Kidney (tissue), 14 donors: ENCODE results near the gene CEBPE. TPM values are rescaled to one million over a fixed set of nuclear protein-coding genes. Genes with fewer than 3 reads are reported as not detected.

ENCODE experiments used
- DNase-seq, 5 donors: peaks; one replicate each; pipeline ENCODE4 v3.0.0-alpha.2; 2013 to 2020
- FAIRE-seq: peaks from 2 replicates; lab custom pipeline; 2012; peaks lifted over from hg19 to GRCh38; lab: Jason Lieb, UNC
- H3K27ac ChIP-seq, 2 donors: one replicate each; pipeline ENCODE4 v1.7.0; 2013; ENCODE audit warnings: low read depth in 2 of 2, low read length in 2 of 2, inconsistent platforms in 1 of 2
- H3K27me3 ChIP-seq: one replicate; pipeline ENCODE4 v1.7.1; 2013; ENCODE audit warnings: low read length, inconsistent platforms; ENCODE audit not compliant: control insufficient read depth, insufficient read depth
- H3K36me3 ChIP-seq, 3 donors: one replicate each; pipeline versions ENCODE4 v1.7.0 to v1.7.1; 2013; ENCODE audit warnings: low read length in 3 of 3, control low read depth in 1 of 3, inconsistent platforms in 1 of 3; ENCODE audit not compliant: insufficient read depth in 3 of 3, control insufficient read depth in 2 of 3
- H3K4me1 ChIP-seq, 3 donors: one replicate each; pipeline versions ENCODE4 v1.7.0 to v1.7.1; 2013; ENCODE audit warnings: low read length in 3 of 3, inconsistent platforms in 1 of 3, low read depth in 1 of 3; ENCODE audit not compliant: control insufficient read depth in 2 of 3, insufficient read depth in 2 of 3
- H3K4me3 ChIP-seq, 3 donors: one replicate each; pipeline versions ENCODE4 v1.7.0 to v1.8.1; 2013; ENCODE audit warnings: low read length in 3 of 3, control low read depth in 1 of 3, inconsistent platforms in 1 of 3
- H3K9ac ChIP-seq, 3 donors: one replicate each; pipeline versions ENCODE4 v1.7.0 to v1.7.1; 2013; ENCODE audit warnings: low read length in 3 of 3, control low read depth in 1 of 3, inconsistent platforms in 1 of 3
- H3K9me3 ChIP-seq, 3 donors: one replicate each; pipeline versions ENCODE4 v1.7.0 to v1.7.1; 2013; ENCODE audit warnings: low read length in 3 of 3, control low read depth in 1 of 3, inconsistent platforms in 1 of 3; ENCODE audit not compliant: control insufficient read depth in 2 of 3, insufficient read depth in 1 of 3
- intact Hi-C: fragments of 100-400 bp; cut with DNase I; formaldehyde crosslinking; loops from one replicate; pipeline ENCODE4 v1.11.1; 2022
- polyA plus RNA-seq: library from polyadenylated mRNA; stranded (reverse); fragments of 350-450 nt; fragmentation: Illumina TruSeq; extraction: RNeasy Lipid Tissue Mini Kit (QIAGEN cat#74804); gene quantifications from one replicate; pipeline ENCODE4 v1.2.3, GENCODE V29; 2014; ENCODE audit warnings: low read depth, low replicate concordance; ENCODE audit not compliant: insufficient read depth
- total RNA-seq: library from RNA; stranded (reverse); fragmentation: NEBNext Ultra II Directional; extraction: Animal tissue kit (Norgen Biotek cat#: 25700); gene quantifications from one replicate; pipeline ENCODE4 v1.2.1, GENCODE V29; 2021
- TF ChIP-seq, protein P1 (sequence below): IDR thresholded peaks from 3 replicates; pipeline ENCODE4 v1.5.1; 2012; ENCODE audit warnings: mild to moderate bottlenecking, moderate library complexity, borderline replicate concordance; ENCODE audit not compliant: insufficient read depth; ENCODE audit errors: extremely low read depth
- donor health status: control.
- donor health status: control.
- donor health status: control.
- donor health status: control.
- donor health status: control.
- donor health status: DM: yes; HTN: yes; CAD: no.
- donor health status: Normal renal cell carcinoma (clear cell type).

Gene CEBPE
- total and polyA plus RNA-seq, 2 donors from 2014 or later: not detected

DNA sequence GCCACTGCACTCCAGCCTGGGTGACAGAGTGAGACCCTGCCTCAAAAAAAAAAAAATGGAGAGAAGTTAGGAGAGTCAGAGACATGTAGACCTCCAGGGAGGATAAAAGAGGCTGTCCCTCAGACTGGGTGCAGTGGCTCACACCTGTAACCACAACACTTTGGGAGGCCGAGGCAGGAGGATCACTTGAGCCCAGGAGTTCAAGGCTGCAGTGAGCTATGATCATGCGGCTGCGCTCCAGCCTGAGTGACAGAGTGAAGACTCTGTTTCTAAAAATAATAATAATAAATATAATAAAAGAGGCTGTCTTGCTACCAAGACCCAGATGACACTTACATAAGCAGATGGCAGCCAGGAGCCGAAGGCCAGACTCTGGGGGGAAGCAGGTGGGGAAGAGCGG is 45.9 kb upstream of the CEBPE start:
- Histone ChIP-seq H3K36me3 (peaks cover 0 to 23% (median 8%) of the 10 kb centered on the region in 3 donors), H3K4me3 (no peak overlapping the region), H3K27ac (no peak overlapping the region), H3K4me1 (peaks cover 6 to 15% (median 10%) of the 10 kb centered on the region in 3 donors), H3K9me3 (no peaks in the 10 kb centered on the region), H3K9ac (no peak overlapping the region), H3K27me3 (no peaks in the 10 kb centered on the region)
- FAIRE-seq: no peak
- DNase-seq: no peak
- TF ChIP-seq, protein P1, sequence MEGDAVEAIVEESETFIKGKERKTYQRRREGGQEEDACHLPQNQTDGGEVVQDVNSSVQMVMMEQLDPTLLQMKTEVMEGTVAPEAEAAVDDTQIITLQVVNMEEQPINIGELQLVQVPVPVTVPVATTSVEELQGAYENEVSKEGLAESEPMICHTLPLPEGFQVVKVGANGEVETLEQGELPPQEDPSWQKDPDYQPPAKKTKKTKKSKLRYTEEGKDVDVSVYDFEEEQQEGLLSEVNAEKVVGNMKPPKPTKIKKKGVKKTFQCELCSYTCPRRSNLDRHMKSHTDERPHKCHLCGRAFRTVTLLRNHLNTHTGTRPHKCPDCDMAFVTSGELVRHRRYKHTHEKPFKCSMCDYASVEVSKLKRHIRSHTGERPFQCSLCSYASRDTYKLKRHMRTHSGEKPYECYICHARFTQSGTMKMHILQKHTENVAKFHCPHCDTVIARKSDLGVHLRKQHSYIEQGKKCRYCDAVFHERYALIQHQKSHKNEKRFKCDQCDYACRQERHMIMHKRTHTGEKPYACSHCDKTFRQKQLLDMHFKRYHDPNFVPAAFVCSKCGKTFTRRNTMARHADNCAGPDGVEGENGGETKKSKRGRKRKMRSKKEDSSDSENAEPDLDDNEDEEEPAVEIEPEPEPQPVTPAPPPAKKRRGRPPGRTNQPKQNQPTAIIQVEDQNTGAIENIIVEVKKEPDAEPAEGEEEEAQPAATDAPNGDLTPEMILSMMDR: no peak
- intact Hi-C loops: no loop called here

DNA sequence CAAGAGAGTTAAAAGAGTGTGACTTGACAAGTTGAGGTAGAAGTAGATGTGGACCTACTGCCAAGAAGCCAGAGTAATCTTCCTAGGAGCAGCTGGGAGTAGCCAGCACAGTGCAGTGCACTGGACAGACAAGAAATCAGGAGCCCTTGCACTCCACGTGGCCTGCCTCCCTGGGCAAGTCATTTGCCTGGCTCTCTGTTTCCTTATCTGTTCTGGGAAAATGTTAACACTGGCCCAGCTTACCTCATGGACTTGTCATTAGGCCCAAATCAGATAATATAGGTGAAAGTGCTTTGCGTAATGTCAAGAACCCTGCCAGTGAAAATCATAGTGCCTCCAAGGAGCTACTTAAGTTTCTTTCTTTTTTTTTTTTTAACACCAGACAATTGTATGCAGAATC is 45.2 kb upstream of the CEBPE start:
- DNase-seq: no peak
- intact Hi-C loops: no loop called here
- Histone ChIP-seq H3K9me3 (no peaks in the 10 kb centered on the region), H3K4me1 (peaks cover 10 to 16% (median 11%) of the 10 kb centered on the region in 3 donors), H3K27me3 (no peaks in the 10 kb centered on the region), H3K27ac (no peak overlapping the region), H3K4me3 (no peak overlapping the region), H3K36me3 (peaks cover 0 to 23% (median 13%) of the 10 kb centered on the region in 3 donors), H3K9ac (no peak overlapping the region)
- TF ChIP-seq, protein P1: no peak
- no peak for FAIRE-seq

- TF ChIP-seq, protein P1: no peak
- peaks cover 10 to 16% (median 11%) of the 10 kb centered on the region in 3 donors for H3K4me1 ChIP-seq
- no peak overlapping the region for H3K9ac ChIP-seq
Observed at GRCh38 chr14:23163830-23164229, 44.8 kb upstream of the CEBPE start.

DNA sequence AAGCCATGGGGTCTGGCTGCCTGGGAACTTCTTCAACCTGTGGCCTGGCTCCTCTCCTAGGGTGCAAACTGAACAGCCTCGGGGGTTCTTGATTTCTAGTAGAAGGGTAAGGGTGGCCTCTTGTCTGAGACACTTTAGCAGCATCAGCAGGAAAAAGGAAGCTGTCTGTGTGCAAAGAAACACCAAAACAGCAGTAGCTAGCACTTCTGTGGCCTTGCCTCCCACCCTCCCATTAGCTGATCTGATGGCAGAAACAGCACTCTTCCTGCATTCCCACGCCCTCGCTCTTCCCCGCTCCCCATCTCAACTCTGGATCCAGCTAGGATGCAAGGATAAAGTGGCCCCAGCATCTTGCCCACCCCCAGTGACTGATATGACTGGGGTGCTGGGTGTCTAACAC is 43.7 kb upstream of the CEBPE start:
- intact Hi-C loops: no loop called here
- FAIRE-seq: no peak
- H3K9me3 ChIP-seq: no peaks in the 10 kb centered on the region

More at GRCh38 chr14:23163830-23164229, 44.8 kb upstream of the CEBPE start:
- FAIRE-seq: no peak
- Histone ChIP-seq H3K27me3 (no peaks in the 10 kb centered on the region), H3K4me3 (no peak overlapping the region), H3K27ac (no peak overlapping the region), H3K36me3 (peaks cover 0 to 23% (median 14%) of the 10 kb centered on the region in 3 donors), H3K9me3 (no peaks in the 10 kb centered on the region)
- DNase-seq: no peak
- intact Hi-C loops: no loop called here

More for the DNA sequence above, 43.7 kb upstream of the CEBPE start:
- H3K36me3 ChIP-seq: peaks cover 0 to 23% (median 18%) of the 10 kb centered on the region in 3 donors
- H3K4me1 ChIP-seq: peaks cover 2 to 11% (median 5%) of the 10 kb centered on the region in 3 donors
- no peak overlapping the region for H3K27ac ChIP-seq
- no peak overlapping the region for H3K4me3 ChIP-seq
- TF ChIP-seq, protein P1: no peak
- H3K9ac ChIP-seq: no peak overlapping the region
- DNase-seq: no peak
- no peaks in the 10 kb centered on the region for H3K27me3 ChIP-seq
